GM12878 (cell line): ENCODE results near the gene ABHD17C. TPM values are rescaled to one million over a fixed set of nuclear protein-coding genes. Genes with fewer than 3 reads are reported as not detected.

Source experiments
- ATAC-seq: fragments of 200-7000 bp; cut with Tn5 transposase; 3 replicates; pipeline ENCODE4 v1.9.1; 2020; ENCODE audit warnings: mild to moderate bottlenecking, moderate library complexity
- BruUV-seq: library from RNA; stranded (reverse); fragments of 400-500 nt; replicated peaks from 2 replicates; lab custom pipeline; 2021; lab: Mats Ljungman, UMichigan
- CTCF ChIA-PET: fragments of 300-600 bp; sonication (Branson Sonifier 250); formaldehyde crosslinking; extraction: SDS; loops from one replicate; lab custom pipeline; 2021; ENCODE audit warnings: inconsistent platforms; lab: Yijun Ruan, JAX
- POLR2A ChIA-PET: fragments of 350-600 bp; formaldehyde crosslinking; extraction: SDS; loops from one replicate; lab custom pipeline; 2021; ENCODE audit warnings: inconsistent platforms; lab: Charles Lee
- RAD21 ChIA-PET: fragments of 300-600 bp; sonication (Branson Sonifier 250); formaldehyde crosslinking; loops from one replicate; lab custom pipeline; 2023; ENCODE audit warnings: antibody characterized with exemption; ENCODE audit not compliant: unreplicated experiment; lab: Charles Lee
- SMC1A ChIA-PET: fragments of 300-600 bp; sonication (Branson Sonifier 250); formaldehyde crosslinking; loops from one replicate; lab custom pipeline; 2023; ENCODE audit not compliant: unreplicated experiment, uncharacterized antibody; lab: Charles Lee
- DNase-seq: peaks from one replicate; pipeline ENCODE4 v3.0.0-alpha.2; 2011; ENCODE audit warnings: low read depth, low spot score
- FAIRE-seq: peaks from 3 replicates; lab custom pipeline; 2011; peaks lifted over from hg19 to GRCh38; lab: Jason Lieb, UNC
- H2AFZ ChIP-seq: 2 replicates; pipeline ENCODE4 v1.6.0; 2011; ENCODE audit warnings: low read depth, low read length, control low read depth; ENCODE audit not compliant: control insufficient read depth
- H3K27ac ChIP-seq: 2 replicates; pipeline ENCODE4 v1.5.1; 2011; ENCODE audit warnings: control low read depth; ENCODE audit not compliant: control insufficient read depth, insufficient read depth
- H3K27me3 ChIP-seq, 2 experiments: replicated peaks in 1 of 2; 2 replicates each; pipeline versions ENCODE4 v1.6.0 to v1.6.1; 2011; ENCODE audit warnings: low read length in 1 of 2; ENCODE audit not compliant: control insufficient read depth in 2 of 2, insufficient read depth in 2 of 2
- H3K36me3 ChIP-seq, 2 experiments: 2 replicates each; pipeline ENCODE4 v1.5.1; 2011; ENCODE audit warnings: low read length in 1 of 2; ENCODE audit not compliant: control insufficient read depth in 2 of 2, insufficient read depth in 2 of 2
- H3K4me1 ChIP-seq: 2 replicates; pipeline ENCODE4 v1.6.1; 2011; ENCODE audit warnings: mild to moderate bottlenecking, low read length, moderate library complexity, mixed read lengths; ENCODE audit not compliant: control insufficient read depth, insufficient read depth
- H3K4me2 ChIP-seq: 2 replicates; pipeline ENCODE4 v1.6.0; 2011; ENCODE audit warnings: control low read depth; ENCODE audit not compliant: control insufficient read depth, insufficient read depth
- H3K4me3 ChIP-seq: fragments of 200-600 bp; sonication (generic); 2 replicates; pipeline ENCODE4 v1.5.1; 2016
- H3K79me2 ChIP-seq: 2 replicates; pipeline ENCODE4 v1.6.0; 2011; ENCODE audit warnings: low read length; ENCODE audit not compliant: control insufficient read depth, insufficient read depth
- H3K9ac ChIP-seq: 2 replicates; pipeline ENCODE4 v1.8.0; 2011; ENCODE audit warnings: low read length, control low read depth, mixed read lengths; ENCODE audit not compliant: control insufficient read depth, insufficient read depth
- H3K9me3 ChIP-seq: replicated peaks from 3 replicates; pipeline ENCODE4 v1.5.1; 2011; ENCODE audit warnings: mild to moderate bottlenecking, low read length; ENCODE audit not compliant: control insufficient read depth, insufficient read depth
- H4K20me1 ChIP-seq: 2 replicates; pipeline ENCODE4 v1.6.0; 2011; ENCODE audit not compliant: control insufficient read depth, insufficient read depth
- BACH1 ChIP-seq: fragments of 450-650 bp; IDR thresholded peaks from 2 replicates; pipeline ENCODE4 v1.6.1; 2017; ENCODE audit warnings: mild to moderate bottlenecking, borderline replicate concordance
- CREB1 ChIP-seq: IDR thresholded peaks from 2 replicates; pipeline ENCODE4 v1.6.1; 2012; ENCODE audit warnings: low read depth, mild to moderate bottlenecking, inconsistent platforms
- EED ChIP-seq: sonication (generic); IDR thresholded peaks from 2 replicates; pipeline ENCODE4 v1.6.1; 2016; ENCODE audit warnings: antibody characterized with exemption, low read depth
- EP300 ChIP-seq, 2 experiments: fragments of 150-350 bp in 1 of 2; IDR thresholded peaks; 2 replicates each; pipeline ENCODE4 v1.6.1; 2011 to 2012; ENCODE audit warnings: low read depth in 2 of 2, low read length in 2 of 2, borderline replicate concordance in 1 of 2, improper control_type of control experiment in 1 of 2, inconsistent platforms in 1 of 2; ENCODE audit not compliant: control insufficient read depth in 1 of 2
- FOS ChIP-seq: IDR thresholded peaks from 3 replicates; pipeline ENCODE4 v1.6.1; 2011; ENCODE audit warnings: borderline replicate concordance; ENCODE audit not compliant: insufficient read length; ENCODE audit errors: extremely low read depth
- IRF4 ChIP-seq: IDR thresholded peaks from 2 replicates; pipeline ENCODE4 v1.6.1; 2011; ENCODE audit warnings: low read depth, low read length
- JUND ChIP-seq: IDR thresholded peaks from 2 replicates; pipeline ENCODE4 v1.6.1; 2012; ENCODE audit warnings: low read depth, mild to moderate bottlenecking, low read length, improper control_type of control experiment, moderate library complexity
- KLF5 ChIP-seq: fragments of 450-650 bp; IDR thresholded peaks from 2 replicates; pipeline ENCODE4 v1.6.1; 2014; ENCODE audit warnings: mild to moderate bottlenecking; ENCODE audit not compliant: partially characterized antibody
- MEF2B ChIP-seq: fragments of 450-650 bp; IDR thresholded peaks from 2 replicates; pipeline ENCODE4 v1.6.1; 2018; ENCODE audit warnings: mild to moderate bottlenecking, moderate library complexity; ENCODE audit not compliant: partially characterized antibody, poor library complexity, severe bottlenecking
- NFYB ChIP-seq: IDR thresholded peaks from 2 replicates; pipeline ENCODE4 v1.6.1; 2011; ENCODE audit warnings: low read depth, mild to moderate bottlenecking, low read length, improper control_type of control experiment, moderate library complexity; ENCODE audit not compliant: insufficient read depth
- NR2C2 ChIP-seq: IDR thresholded peaks from 2 replicates; pipeline ENCODE4 v1.6.1; 2011; ENCODE audit warnings: borderline replicate concordance, low read depth; ENCODE audit not compliant: control insufficient read depth, insufficient read length
- POLR2AphosphoS2 ChIP-seq: IDR thresholded peaks from 2 replicates; pipeline ENCODE4 v1.6.1; 2011; ENCODE audit warnings: low read depth, mild to moderate bottlenecking, low read length, improper control_type of control experiment, moderate library complexity
- PRDM15 ChIP-seq: fragments of 450-650 bp; formaldehyde crosslinking; IDR thresholded peaks from 2 replicates; pipeline ENCODE4 v1.4.0; 2020; ENCODE audit warnings: mild to moderate bottlenecking, moderate library complexity
- RAD21 ChIP-seq: IDR thresholded peaks from 2 replicates; pipeline ENCODE4 v1.6.1; 2011; ENCODE audit warnings: mild to moderate bottlenecking, low read depth, low read length, moderate library complexity; ENCODE audit not compliant: insufficient read depth
- SPI1 ChIP-seq: IDR thresholded peaks from 2 replicates; pipeline ENCODE4 v1.6.1; 2011; ENCODE audit warnings: low read depth, mild to moderate bottlenecking, low read length, moderate library complexity, borderline replicate concordance; ENCODE audit not compliant: insufficient read depth
- TBL1XR1 ChIP-seq: IDR thresholded peaks from 2 replicates; pipeline ENCODE4 v1.6.1; 2012; ENCODE audit warnings: low read depth, low read length, improper control_type of control experiment
- ZBTB40 ChIP-seq: fragments of 450-650 bp; IDR thresholded peaks from 2 replicates; pipeline ENCODE4 v1.6.1; 2016; ENCODE audit warnings: mild to moderate bottlenecking, moderate library complexity, borderline replicate concordance
- WGBS: methylation state at CpG from one replicate; pipeline ENCODE4 v1.1.6; 2016; ENCODE audit warnings: low lambda C conversion rate; ENCODE audit not compliant: insufficient replicate concordance, insufficient coverage; ENCODE audit errors: missing lambda C conversion rate; 5-methylcytosine and 5-hydroxymethylcytosine counted together
- in situ Hi-C: fragments of 300-500 bp; cut with MboI; formaldehyde crosslinking; loops from 9 replicates; pipeline ENCODE4 v1.14.3; 2018; ENCODE audit warnings: mixed read lengths
- intact Hi-C: fragments of 100-400 bp; cut with micrococcal nuclease; formaldehyde crosslinking; loops from one replicate; pipeline ENCODE4 v1.14.2; 2022; ENCODE audit not compliant: unreplicated experiment
- polyA plus RNA-seq, 11 experiments: library from polyadenylated mRNA; depleted of rRNA in 4 of 11; unstranded in 6 of 11; stranded (reverse) in 5 of 11; fragments of >200 nt; fragmentation: Nextera tagmentation in 4 of 11; fragmentation: Illumina TruSeq in 1 of 11; extraction: Ambion mirVana in 4 of 11; extraction: Trizol in 1 of 11; gene quantifications; 1 replicate in 1 of 11; 2 replicates in 10 of 11; pipeline versions ENCODE4 v1.2.1 to v1.2.3, GENCODE V29; 2011 to 2016; ENCODE audit warnings: inconsistent platforms in 2 of 11, missing spikeins in 2 of 11, low read depth in 1 of 11
- total RNA-seq, 4 experiments: library from RNA; depleted of rRNA in 3 of 4; stranded (reverse); fragments of >200 nt in 3 of 4; fragmentation: Illumina TruSeq in 1 of 4; extraction: Trizol in 1 of 4; gene quantifications; 2 replicates each; pipeline versions ENCODE4 v1.2.1 to v1.2.3, GENCODE V29; 2013 to 2021

The ABHD17C gene
- total and polyA plus RNA-seq, 10 of the 15 experiments (the other 5 are each of a cell fraction or from before 2014, with no cell fraction given), result 0.92 to 11.4 (median 5.5) TPM

GRCh38 chr15:80750575-80750974, 55.5 kb downstream of the ABHD17C start:
- FAIRE-seq, result no peak

More at GRCh38 chr15:80750575-80750974, 55.5 kb downstream of the ABHD17C start:
- Histone ChIP-seq H3K9ac (no peak overlapping the region), H3K27me3 (no peaks in the 10 kb centered on the region), H3K27ac (no peak overlapping the region), H3K9me3 (peaks cover 2% of the 10 kb centered on the region; the same call in 1 of the 3 replicates), H2AFZ (no peak overlapping the region), H3K4me1 (no peaks in the 10 kb centered on the region), H4K20me1 (no peaks in the 10 kb centered on the region), H3K79me2 (no peaks in the 10 kb centered on the region), H3K4me2 (no peak overlapping the region), H3K4me3 (no peak overlapping the region), H3K36me3 (no peaks in the 10 kb centered on the region; a peak in 1 of 4 replicates)
- WGBS, result 99% methylated on average over 4 of the region's 4 CpGs
- in situ Hi-C loops (no loop called here), intact Hi-C loops (no loop called here)
- CTCF ChIA-PET, result no interaction called here
- POLR2A ChIA-PET, result no interaction called here
- ATAC-seq (no peak), DNase-seq (no peak)
- TF ChIP-seq IRF4 (no peak), JUND (no peak), BACH1 (no peak), SPI1 (no peak), ZBTB40 (no peak), CREB1 (no peak), TBL1XR1 (no peak), FOS (no peak), PRDM15 (CRISPR knock-in tag) (no peak), KLF5 (no peak), RAD21 (no peak), NR2C2 (no peak), NFYB (no peak), EP300 (IDR thresholded peaks at IDR 0.05; ENCODE audit: borderline replicate concordance in 1 of 2, control insufficient read depth in 1 of 2, low read depth in 2 of 2, low read length in 2 of 2) (no peak), EED (no peak), POLR2AphosphoS2 (no peak), MEF2B (no peak)
- RAD21 ChIA-PET, result no interaction called here
- BruUV-seq, result no TSS peak
- SMC1A ChIA-PET, result no interaction called here
